Esophagus muscularis mucosa (tissue), 4 donors: ENCODE measurements around the gene KATNAL2.
"Not testable (repeated sequence)": the region's sequence is repeated elsewhere in the genome, so short reads cannot be mapped to it uniquely, and the experiment has no call there.

ENCODE experiments used
- CTCF ChIP-seq, 3 experiments: fragments of 200-600 bp in 2 of 3; fragments of 450-650 bp in 1 of 3; sonication (generic) in 2 of 3; IDR thresholded peaks; one replicate each; pipeline ENCODE4 v1.5.1; 2017 to 2019; ENCODE audit warnings: antibody characterized with exemption in 3 of 3, mild to moderate bottlenecking in 2 of 3, moderate library complexity in 1 of 3
- EP300 ChIP-seq: sonication (generic); formaldehyde crosslinking; IDR thresholded peaks from one replicate; pipeline ENCODE4 v1.6.1; 2017; ENCODE audit warnings: antibody characterized with exemption
- POLR2A ChIP-seq: fragments of 450-650 bp; IDR thresholded peaks from one replicate; pipeline ENCODE4 v1.6.1; 2017; ENCODE audit warnings: antibody characterized with exemption, moderate library complexity, mild to moderate bottlenecking, low read depth

GRCh38 chr18:47034591-47034990 lies 117.2 kb downstream of the KATNAL2 start:
- not testable (repeated sequence) for TF ChIP-seq EP300; CTCF (IDR thresholded peaks at IDR 0.05); POLR2A
